GM06990 (cell line): Measurements from ENCODE around the gene PABPN1L.

Source experiments
- DNase-seq: peaks from one replicate; pipeline ENCODE4 v3.0.0-alpha.2; 2011; ENCODE audit not compliant: insufficient read length; ENCODE audit errors: extremely low read depth
- H3K27me3 ChIP-seq: replicated peaks from 2 replicates; pipeline ENCODE4 v1.6.0; 2011; ENCODE audit warnings: low read length; ENCODE audit not compliant: control insufficient read depth, insufficient read depth
- H3K36me3 ChIP-seq: 2 replicates; pipeline ENCODE4 v1.5.1; 2011; ENCODE audit warnings: low read length; ENCODE audit not compliant: control insufficient read depth, insufficient read depth
- H3K4me3 ChIP-seq: replicated peaks from 2 replicates; pipeline ENCODE4 v1.5.1; 2011; ENCODE audit warnings: low read depth, mild to moderate bottlenecking, control low read depth, low read length
- TF ChIP-seq, protein P1 (sequence below): IDR thresholded peaks from 2 replicates; pipeline ENCODE4 v1.5.1; 2011; ENCODE audit warnings: low read length, control low read depth, mild to moderate bottlenecking, inconsistent platforms; ENCODE audit not compliant: insufficient read depth, poor library complexity, severe bottlenecking

PABPN1L gene

DNA sequence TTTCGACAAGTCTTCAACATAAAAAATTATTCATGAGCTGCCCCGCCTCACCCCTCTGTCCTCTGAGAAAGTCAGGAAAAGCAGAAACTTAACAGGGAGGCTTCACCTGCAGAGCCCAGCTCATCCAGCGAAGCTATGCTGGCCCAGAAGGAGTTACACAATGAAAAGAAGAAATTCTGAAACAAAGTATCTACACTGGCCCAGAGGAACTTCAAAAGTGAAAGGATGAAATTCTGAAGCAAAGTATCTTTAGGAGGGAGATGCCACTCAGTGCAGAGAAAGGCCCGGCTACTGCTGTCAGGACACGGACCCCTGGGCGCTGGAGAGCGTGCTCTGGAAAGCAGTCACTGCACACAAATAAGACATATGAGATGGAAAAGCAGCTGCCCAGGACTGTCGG is 11.3 kb downstream of the PABPN1L start:
- no peak overlapping the region for H3K4me3 ChIP-seq
- DNase-seq = no peak
- TF ChIP-seq, protein P1, sequence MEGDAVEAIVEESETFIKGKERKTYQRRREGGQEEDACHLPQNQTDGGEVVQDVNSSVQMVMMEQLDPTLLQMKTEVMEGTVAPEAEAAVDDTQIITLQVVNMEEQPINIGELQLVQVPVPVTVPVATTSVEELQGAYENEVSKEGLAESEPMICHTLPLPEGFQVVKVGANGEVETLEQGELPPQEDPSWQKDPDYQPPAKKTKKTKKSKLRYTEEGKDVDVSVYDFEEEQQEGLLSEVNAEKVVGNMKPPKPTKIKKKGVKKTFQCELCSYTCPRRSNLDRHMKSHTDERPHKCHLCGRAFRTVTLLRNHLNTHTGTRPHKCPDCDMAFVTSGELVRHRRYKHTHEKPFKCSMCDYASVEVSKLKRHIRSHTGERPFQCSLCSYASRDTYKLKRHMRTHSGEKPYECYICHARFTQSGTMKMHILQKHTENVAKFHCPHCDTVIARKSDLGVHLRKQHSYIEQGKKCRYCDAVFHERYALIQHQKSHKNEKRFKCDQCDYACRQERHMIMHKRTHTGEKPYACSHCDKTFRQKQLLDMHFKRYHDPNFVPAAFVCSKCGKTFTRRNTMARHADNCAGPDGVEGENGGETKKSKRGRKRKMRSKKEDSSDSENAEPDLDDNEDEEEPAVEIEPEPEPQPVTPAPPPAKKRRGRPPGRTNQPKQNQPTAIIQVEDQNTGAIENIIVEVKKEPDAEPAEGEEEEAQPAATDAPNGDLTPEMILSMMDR = no peak
- no peaks in the 10 kb centered on the region for H3K27me3 ChIP-seq
- H3K36me3 ChIP-seq = peaks cover 11% of the 10 kb centered on the region

DNA sequence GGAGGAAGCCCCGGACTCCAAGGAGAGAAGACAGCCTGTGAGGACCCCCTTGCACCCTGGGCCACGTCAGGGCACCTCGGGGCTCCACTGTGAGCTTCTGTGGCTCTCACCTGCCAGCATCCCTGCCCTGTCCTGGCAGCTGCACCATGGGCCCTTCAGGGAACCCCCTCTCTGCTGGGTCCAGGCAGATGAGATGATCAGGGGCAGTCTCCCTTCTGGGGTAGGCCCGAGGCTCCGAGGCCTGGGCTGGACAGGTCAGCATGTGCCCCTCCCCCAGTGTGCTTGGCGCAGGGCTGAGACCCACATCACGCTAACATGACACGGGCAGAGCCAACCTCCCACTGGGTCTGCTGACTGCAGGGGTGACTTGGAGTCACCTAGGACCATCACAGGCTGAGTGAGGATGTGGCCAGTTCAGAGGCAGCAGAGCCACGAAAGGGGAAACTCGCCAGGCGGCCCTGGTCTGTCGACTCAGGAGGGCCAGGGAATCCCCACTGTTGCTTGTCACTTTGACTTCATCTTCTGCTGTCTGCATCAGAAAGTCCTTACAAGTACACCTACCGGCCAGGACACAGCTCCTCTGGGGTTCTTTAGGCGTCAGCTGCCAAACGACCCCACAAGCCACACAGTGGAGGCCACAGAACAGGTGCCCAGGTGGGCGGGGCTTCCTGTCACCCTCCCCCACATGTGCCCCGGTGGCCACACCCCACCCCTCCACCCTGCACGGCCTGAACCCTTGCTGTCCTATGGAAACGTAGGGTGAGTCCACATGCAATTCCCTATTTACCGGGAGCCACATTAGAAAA is 12.0 kb downstream of the PABPN1L start:
- DNase-seq = peak; percentile 43
- Histone ChIP-seq H3K4me3 (no peak overlapping the region), H3K36me3 (peaks cover 6% of the 10 kb centered on the region), H3K27me3 (no peaks in the 10 kb centered on the region)
- TF ChIP-seq, protein P1 = no peak

DNA sequence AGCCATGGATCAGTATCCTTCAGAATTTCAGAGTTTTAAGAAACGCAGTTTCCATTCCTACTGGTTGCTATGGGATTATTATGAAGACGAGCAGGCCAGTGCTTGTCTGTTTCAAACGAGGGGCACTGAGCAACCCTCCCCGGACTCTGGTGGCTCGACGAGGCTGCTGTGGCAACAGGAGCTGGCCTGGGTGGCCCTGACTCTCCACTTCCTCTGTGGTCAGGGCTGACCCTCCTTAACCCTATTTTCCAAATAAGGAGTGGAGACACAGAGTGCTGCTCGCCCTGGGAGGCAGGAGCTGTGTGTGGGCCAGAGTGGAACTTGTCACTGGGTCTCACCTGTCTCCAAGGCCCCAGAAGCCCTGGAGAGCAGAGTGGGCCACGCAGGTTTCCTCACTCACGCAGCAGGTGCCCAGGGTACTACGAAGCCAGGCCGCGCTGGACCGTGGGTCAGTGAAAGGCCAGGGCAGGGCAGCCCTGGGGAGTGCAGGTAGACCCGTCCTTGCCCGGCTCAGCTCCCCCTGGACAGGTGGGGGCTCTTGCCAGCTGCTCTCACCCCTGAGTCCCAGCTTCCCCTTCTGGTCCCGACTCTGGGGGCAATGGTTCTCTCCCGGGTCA is 13.0 kb downstream of the PABPN1L start:
- no peak overlapping the region for H3K4me3 ChIP-seq
- no peak for DNase-seq
- H3K27me3 ChIP-seq = no peaks in the 10 kb centered on the region
- peaks cover 3% of the 10 kb centered on the region for H3K36me3 ChIP-seq
- TF ChIP-seq, protein P1 = no peak

DNA sequence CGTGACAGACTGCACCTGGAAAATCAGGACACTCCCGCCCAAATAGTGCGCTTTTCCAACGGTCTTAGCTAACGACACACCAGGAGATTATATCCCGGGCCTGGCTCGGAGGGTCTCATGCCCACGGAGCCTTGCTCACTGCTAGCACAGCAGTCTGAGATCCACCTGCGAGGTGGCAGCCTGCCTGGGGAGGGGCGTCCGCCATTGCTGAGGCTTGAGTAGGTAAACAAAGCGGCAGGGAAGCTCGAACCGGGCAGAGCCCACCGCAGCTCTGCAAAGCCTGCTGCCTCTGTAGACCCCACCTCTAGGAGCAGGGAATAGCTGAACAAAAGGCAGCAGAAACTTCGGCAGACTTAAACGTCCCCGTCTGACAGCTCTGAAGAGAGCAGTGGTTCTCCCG is 14.8 kb downstream of the PABPN1L start:
- no peak for DNase-seq
- H3K36me3 ChIP-seq = peaks cover 3% of the 10 kb centered on the region
- TF ChIP-seq, protein P1 = no peak
- no peak overlapping the region for H3K4me3 ChIP-seq
- H3K27me3 ChIP-seq = no peaks in the 10 kb centered on the region

DNA sequence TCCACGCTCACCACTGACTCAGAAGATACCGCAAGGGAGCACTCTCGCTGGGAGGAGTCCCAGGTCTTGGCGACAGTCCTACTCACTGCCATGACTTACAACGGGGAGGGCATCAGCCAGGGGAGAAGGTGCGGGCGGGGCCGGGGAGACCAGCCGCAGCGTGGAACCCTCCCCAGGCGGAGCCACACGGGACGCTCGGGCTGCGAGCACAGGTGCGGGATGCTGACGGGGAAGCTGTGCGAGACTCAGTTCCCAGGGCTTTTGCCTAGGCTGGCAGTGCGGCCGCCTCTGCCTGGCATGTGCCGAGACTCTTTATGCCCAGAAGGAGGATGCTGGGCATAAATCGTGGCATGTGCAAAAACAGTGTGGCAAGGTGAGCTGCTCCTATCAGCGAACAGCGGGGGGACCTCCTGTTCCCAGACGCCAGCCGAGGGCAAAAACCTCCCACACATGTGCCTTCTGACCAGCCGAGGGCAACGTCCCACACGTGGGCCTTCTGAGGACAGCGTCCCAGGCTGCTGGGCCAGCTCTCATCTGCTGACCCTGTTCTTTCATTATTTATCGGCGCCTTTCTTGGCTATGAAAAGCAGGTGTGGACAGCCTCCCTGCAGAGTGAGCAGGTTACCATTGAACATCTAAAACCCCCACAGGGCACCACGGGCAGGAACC is 15.8 kb downstream of the PABPN1L start:
- TF ChIP-seq, protein P1 = no peak
- no peak for DNase-seq
- peaks cover 3% of the 10 kb centered on the region for H3K36me3 ChIP-seq
- H3K4me3 ChIP-seq = no peak overlapping the region
- H3K27me3 ChIP-seq = no peaks in the 10 kb centered on the region
